ENCODE data around the gene EPAS1.

Gene EPAS1

DNA sequence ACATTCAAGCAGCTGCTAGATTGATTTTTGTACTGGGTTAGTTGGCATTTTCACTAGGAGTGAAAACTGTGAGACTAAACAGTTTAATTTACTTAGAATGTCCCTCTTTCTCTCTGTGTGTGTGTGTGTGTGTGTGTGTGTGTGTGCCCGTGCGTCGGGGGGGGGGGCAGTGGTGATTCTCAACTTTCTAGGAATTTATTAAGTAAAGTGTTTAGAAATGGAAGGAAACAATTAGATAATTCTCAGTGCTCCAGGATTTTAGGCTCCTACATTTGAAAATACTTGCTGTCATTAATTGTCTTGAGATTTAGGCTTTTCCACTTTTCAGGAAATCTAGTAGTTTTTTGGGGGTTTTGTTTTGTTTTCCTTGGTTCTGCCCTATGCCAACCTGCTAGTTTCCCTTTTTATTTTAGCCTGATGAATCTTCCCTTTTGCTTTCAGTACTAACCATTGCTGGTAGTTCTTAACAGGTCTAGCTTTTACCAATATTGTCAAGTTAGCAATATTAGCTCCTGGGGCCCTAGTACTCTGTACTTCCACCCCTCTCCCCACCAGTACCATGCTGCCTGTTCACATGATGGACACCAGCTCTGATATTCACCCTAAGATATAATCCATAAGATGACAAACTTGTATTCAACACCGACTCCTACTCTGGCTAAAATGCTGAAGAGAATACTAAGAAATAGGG lies 4.9 kb downstream of the EPAS1 start:
- DNase-seq (ENCODE audit: low spot score) = no peak

DNA sequence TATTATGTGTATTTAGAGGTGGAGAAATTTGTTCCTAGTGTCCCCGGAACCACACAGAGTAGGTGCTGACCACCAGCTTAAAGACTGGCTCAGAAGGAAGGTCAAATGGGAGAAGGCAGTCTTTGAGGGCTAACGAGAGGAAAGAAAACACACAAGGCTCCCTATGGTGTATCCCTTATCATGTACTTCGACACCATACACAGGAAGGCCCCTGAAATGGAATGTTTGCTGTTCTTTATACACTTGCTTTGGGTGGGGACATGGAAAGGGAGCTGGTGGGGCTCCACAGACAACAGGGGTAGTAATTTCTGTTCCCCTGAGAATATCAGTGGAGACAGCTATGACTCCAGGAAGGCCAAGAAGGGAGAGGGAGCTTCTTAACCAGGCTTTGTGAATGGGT lies 6.0 kb downstream of the EPAS1 start:
- no peak for DNase-seq (ENCODE audit: low spot score)

DNA sequence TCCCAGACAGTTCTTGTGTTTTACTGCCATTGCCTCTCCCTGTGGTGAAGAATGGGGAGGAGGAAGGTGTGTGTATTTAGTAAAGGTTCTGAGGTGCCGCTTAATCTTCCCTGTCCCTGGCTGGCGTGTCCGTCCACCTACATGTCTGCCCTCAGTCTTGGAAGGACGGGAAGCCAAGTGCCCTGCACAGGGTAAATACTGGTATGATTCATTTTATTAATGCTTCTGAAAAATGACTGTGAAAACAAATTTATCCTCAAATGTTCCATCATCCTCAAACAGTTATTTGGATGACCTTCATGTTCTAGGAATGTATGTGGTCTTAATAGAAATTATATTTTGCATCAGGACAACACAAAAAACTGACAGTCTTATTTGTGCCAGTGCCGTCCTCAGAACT lies 6.6 kb downstream of the EPAS1 start:
- DNase-seq (ENCODE audit: low spot score) = no peak

DNA sequence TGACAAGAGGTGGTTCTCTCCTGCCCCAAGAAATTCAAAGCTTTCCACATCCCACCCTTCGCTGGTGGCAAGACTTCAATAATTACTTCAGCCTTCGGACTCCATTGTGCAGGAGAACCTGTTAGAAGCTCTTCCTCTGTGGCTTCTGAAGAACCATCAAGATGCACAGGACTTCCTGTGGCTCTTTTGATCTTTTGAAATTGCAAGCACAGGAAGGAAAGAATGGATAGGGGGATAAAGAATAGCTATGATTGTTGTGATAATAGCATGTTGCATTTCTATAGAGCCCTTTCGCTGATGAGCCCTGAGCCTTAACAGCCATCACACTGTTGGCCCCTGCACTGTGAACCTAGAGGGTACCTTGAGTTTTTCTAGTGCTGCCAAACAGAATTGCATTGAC lies 7.4 kb downstream of the EPAS1 start:
- no peak for DNase-seq (ENCODE audit: low spot score)

DNA sequence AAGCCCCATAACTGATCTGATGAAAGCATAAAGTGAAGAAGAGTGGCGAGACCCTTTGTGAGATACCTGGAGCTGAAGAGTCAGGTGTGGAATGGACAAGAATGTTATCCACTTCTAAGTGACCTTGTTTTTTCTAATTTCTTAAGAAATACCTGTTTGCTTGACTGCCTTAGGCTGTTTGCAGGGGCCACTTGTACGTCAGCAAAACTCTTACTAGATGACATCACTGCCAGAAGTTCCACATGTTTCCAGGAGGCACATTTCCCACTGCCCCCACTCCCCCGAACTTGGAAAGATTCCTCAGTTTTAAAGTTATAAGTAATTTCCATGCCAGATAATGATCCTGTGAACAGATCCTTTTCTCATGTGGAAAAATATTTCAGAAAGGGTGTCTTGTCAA lies 8.0 kb downstream of the EPAS1 start:
- DNase-seq (ENCODE audit: low spot score) = no peak

DNA sequence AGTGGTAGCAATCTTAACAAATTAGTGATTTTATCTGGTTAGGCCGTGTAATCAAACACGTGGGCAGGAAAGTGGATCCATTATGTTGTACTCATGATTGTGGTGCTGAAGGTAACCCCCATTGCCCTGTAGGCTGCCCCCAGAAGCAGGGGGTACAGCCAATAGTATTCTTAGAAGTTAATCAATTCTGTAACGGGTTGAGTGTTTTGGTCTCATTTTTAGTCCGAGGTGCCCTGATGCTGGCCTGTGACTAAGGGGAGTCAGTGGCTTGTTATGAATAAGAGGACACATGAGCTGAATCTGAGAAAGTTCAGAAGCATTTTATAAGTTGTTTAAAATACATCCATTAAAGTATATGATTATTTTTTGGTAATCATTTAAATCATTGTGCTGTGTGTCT lies 8.6 kb downstream of the EPAS1 start:
- DNase-seq (ENCODE audit: low spot score) = no peak

DNA sequence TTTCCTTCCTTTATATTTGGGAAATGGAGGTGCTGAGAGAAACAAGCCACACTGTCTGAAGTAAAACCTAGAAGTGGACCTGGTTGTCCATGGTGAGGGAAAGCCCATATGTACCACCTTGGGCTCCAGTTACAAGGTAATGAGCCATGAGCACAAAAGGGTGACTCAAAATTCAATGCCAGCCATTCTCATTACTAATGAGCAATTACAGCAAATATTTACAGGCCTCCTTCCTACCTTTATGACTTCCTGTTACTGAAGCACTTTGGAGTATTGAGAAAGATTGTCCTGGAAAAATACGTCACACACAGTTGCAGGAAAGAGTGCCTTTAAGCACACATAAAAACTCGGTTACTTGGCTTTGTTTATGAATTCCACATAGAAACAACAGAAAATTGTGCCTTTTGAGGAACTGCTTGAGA lies 9.1 kb downstream of the EPAS1 start:
- no peak for DNase-seq (ENCODE audit: low spot score)

DNA sequence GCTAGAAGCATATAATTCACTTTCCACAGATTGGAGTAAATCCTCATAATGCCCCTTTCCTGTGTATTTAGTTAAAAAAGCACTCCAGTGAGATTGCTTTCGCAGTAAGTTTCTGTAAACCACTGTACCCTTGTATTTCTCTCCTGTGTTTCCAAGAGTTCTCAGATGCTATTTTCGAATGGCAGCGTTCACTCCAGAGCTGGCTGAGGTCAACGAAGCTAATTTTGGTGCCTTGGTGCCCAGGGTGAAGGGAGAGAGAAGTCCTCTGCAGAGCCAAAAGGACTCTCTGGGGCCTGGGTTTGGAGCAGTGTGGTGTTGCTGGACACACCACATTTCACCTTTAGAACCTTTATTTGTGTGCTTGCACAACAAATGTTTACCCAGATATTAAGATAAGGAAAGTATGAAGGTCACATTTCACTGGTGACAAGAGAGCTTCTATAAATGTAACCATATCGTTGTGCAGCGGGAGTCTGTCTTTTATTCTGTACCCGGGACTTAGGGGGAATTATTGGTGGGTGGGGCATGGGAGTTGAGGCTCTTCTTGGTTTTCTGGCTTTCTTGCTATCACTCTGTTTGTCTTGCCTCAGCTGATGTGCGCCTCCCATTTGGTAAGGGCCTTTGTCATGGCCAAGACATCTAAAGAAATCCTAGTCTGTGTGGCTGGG lies 9.9 kb downstream of the EPAS1 start:
- no peak for DNase-seq (ENCODE audit: low spot score)

DNA sequence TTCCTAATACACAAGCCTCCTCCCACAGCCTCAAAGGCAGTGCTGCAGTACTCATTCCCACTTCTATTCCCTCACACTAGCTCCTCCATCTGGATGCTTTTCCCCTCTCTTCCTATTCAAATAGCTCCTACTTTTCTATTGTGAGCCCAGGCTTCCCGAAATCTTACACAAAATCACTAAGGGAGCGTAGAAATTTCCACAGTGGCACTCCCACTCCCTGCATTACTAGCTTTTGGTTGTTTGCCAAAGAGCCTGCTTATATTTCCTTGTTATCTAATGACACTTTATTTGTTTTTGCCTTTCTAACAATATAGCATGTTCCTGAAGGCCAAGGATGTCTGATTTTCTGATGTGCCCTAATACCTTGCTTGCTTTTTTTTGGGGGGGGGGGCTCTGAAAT lies 10.9 kb downstream of the EPAS1 start:
- DNase-seq (ENCODE audit: low spot score) = no peak

DNA sequence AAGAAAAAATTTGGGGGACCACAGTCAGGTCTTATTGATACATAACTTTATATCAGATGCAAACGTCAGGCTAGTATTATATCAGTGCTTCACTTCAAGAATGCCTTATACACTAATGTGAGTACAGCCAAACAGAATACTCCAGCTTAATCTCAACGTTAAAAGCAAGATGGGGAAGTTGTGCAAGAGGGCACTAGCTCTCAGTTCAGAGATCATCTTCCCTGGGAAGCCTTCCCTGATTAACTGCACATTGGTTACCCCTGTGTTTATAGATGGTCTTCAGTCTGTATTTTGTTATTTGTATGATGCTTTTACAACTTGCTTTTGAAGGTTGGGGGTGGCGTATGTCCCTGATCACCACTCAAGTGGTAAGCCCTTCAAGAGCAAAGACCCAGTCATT lies 11.4 kb downstream of the EPAS1 start:
- no peak for DNase-seq (ENCODE audit: low spot score)

DNA sequence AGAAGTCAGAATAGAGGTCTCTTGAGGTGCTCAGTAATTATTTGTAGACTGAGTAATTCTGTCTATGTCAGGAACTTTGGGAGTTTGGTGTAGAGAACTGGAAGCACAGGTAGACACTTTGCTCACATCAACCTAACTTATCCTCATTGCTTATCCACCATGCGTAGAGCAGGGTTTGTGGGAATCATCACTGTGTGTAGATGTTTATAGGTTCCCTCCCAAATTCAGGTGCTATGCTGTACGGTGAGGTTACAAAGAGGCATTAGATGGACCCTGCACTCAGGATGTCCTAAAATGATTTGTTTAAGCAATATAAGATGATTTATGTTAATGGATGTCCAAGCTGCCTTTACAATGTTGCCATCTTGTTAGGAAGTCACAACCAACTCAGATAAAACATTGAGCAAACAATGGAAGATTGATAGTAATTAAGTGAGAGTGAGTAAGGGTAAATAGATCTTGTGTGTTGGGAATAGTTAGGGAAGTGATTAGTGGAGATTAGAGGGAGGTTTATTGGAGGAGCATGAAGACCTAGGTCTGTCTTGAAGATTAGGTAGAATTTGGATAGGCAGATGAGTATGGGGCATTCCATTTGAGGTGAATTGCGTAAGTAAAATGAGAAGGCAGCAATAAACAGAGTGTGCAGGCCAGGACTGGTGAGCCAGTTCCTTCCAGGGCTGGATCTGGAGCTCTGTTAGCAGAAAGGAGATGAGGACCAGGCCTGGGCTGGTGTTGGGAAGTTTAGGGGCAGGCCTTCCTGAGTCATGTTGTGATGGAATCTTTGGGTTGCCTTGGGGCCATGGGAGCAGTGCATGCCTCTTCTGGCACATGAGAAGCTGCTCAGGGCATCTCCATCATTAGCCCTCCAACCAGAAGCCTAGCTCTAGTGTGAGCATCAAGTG lies 12.1 kb downstream of the EPAS1 start:
- no peak for DNase-seq (ENCODE audit: low spot score)

DNA sequence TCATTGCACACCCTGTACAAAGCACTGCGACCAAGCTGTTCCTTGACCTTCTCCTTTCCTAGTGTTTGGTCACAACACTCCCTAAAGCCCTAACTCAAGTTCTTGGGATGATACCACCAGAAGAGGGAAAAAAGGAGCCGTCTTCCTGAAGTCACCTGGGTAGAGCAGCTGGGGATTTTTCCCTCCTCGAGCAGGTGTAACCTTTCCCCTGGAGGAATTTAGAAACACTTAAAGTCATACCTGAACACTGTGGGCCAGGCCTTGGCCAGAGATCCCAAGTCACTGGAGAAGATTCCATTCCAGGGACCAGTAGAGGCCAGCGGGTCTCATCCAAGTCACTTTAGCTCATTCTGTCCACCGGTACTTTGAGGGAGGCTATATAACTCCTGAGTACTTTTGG lies 13.2 kb downstream of the EPAS1 start:
- no peak for DNase-seq (ENCODE audit: low spot score)

DNA sequence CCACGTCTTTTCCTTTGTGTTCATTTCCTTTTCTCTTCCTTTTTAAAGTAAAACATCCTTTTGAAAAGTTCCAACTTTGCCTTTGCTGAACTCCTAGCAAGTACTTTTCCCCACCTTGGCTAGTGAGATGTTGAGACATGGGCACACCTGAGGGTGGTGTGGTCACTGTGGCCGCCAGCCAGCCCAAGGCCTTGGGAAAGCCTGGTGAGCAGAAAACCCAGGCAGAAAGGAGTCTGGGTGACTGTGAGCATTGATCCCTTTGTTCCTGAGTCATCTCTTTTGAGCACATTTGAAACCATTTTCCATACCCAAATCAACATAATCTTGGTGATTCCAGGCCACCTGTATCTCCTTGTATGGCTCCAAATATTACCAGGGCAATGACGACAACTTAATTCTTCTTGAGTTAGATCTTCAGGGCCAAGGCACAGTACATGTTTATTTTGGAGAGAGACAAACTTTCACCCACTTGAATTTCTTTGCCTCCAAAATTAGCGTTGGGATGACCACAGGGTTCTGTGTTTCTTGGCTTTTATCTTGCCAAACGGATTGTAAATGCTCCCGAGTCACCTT lies 14.5 kb downstream of the EPAS1 start:
- DNase-seq (ENCODE audit: low spot score) = no peak

DNA sequence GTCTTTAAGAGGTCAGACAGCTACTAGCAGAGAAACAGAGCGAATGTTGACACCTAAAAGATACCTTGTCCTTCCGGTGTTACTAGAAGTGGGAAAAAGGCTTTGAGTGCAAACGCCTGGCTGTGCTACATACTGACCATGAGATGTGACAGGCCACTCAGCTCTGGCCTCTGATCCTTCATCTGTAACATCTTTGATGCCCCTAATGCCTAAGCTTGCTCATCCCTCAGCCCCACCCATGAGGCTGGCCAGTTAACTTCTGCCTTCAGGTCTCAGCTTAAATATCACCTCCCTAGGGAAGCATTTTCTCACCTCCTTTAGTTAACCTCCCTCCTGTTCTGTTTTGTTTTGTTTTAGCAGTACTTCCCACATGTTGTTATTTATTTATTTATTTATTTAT lies 15.9 kb downstream of the EPAS1 start:
- DNase-seq (ENCODE audit: low spot score) = no peak

DNA sequence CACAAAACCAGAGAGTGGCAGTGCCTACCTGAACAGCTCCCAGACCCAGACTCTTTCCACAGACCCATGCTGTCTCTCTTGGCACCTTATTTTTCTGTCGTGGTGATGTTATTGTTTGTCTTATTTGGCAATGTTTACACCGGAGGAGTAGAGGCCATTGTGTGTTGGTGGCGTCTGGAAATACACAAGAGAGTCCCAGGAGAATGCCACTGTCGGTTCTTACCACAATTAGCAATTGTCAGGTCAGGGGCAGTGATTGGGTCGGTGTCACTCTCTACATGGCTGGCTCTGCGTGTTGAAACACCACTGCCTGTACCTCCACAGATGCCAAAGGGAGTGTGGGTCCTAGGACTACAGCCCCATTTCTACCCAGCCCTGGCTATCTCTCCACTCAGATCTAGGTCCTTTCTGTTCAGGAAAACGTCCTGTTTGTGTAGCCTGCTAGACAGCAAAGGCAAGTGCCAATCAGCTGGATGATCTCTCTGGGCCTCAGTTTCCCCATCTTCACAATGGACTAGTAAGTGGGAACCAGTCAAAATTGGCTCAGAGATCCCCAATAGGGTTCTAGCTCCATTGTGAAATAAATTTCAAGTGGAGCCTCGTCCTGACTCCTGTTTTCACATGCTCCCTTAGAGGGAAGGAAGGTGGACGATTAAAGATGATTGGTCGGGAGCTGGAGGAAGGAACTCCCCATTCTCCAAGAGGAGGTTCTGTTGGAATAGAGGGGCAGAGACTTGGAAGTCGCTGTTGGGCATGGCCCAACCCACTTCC lies 17.0 kb downstream of the EPAS1 start:
- DNase-seq (ENCODE audit: low spot score) = no peak

DNA sequence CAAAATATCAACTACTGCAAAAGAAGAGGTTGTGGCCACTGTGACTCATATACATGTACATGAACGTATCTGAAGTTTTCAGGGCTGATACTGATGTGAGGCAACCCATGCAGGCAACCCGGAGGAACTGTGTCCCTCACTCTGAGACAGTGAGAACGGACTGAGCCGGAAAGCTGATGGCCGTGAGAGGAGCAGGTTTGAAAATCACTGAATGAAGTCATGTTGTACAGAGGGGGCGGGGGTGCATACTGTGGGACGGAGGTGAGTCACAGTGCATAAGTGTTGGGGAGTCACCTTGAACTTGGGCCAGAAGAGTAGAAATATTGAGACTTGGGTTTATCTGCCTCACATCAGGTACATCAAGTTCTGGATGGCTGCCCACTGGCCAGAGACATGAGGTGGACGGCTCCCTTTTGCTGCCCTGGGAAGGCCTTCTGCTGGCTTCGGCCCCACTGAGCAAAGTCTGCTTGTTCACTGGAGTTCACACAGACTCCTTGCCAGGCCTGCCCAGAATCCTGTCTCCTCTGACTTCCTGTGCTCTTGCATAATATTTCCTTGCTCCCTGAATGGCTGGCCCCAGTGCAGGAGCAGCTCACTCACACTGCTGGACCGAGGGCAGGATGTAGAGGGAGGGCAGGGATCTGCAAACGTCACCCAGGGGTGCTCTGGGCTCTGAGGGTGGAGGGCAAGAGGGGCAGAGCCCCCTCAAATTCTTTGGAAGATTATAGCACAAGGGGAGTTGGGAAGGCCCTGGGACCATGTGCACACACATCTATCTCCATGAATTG lies 18.1 kb downstream of the EPAS1 start:
- peak; percentile 50 for DNase-seq (ENCODE audit: low spot score)

DNA sequence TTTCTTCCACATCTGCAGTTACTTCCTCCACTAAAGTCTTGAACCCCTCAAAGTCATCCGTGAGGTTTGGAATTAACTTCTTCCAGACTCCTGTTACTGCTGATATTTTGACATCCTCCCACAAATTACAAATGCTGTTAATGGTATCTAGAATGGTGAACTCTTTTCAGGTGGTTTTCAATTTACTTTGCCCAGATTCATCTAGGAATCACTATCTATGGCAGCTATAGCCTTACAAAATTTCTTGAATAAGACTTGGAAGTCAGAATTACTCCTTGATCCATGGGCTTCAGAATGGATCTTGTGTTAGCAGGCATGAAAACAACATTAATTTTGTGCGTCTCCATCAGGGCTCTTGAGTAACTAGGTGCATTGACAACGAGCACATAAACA lies 19.9 kb downstream of the EPAS1 start:
- DNase-seq (ENCODE audit: low spot score) = no peak

DNA sequence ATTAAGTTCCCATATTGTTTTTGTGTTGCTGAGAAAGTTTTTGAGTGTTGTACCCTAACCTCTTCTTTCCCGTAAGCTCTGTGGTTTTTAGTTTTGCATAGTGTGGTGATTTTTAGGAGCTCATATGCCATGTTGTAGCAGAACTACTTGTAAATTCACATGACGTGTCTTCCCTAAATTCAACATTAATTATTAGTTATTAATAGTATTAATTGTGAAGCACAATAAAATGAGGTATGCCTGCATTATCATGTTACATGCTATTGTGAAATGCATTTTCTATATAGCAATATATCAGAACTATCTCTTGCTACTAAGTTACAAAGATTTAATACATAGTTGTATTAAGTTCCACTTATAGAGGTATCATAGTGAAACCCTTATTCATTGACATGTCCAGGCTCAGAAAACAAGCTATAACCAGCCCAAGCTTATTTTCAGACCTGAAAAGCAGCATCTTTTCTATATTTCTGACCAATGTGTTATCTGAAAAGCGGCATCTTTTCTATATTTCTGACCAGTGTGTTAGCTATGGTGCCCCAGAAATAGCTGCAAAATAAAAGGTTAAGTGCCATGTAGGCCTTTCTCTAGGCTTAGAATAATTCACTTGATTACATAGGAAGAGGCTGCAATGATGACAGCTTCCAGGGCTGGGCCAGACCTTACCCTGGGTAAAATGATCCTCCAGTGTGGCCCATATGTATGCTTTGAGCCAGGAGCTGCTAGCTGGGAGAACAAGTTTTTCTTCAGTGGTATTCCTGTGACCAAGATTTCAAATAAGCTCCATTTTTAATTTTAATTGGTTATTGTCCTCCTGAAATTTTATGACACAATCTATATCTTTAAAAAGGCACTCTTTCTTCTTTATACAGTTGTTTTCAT lies 21.6 kb downstream of the EPAS1 start:
- no peak for DNase-seq (ENCODE audit: low spot score)

DNA sequence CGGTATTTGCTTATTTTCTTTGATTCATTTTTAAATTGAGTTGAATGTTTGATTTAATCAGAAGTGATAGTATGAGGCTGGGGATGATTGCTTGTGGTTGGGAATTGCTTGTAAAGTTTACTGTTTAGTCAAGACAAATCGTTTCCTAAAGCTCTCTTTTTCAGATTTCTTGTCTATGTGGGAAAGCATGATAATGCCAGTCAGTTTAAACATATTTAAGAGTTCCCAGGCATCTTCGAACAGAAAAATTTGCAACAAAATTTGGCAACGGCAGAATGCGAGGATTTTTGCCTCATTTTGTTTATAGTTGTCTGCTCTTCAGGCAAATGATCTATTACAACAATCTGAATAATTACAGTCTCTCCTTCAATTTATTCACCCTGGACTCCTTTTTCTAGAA lies 22.5 kb downstream of the EPAS1 start:
- no peak for DNase-seq (ENCODE audit: low spot score)

DNA sequence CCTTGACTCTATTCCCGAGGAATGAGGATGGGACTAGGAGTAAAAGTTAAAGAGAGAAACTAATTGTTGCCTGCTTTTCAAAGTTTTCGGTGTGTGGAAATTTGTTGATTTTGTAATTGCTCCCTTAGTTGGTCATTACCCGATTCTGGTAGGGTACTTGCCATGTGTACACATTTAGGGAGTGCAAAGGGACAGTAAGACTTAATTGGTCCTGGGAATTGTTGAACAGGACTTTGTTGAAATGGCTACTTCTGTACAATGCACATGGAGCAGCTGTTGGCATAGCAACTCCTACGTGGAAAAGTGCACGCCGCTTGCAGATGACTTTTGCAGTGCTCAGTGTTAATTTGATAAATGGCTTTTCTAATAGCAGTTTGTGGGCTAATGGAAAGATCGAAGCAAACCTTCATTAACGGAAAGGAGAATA lies 22.9 kb downstream of the EPAS1 start:
- no peak for DNase-seq (ENCODE audit: low spot score)
